ENCODE measurements around the gene TSPAN16. TPM values are rescaled to one million over a fixed set of nuclear protein-coding genes. Genes with fewer than 3 reads are reported as not detected.

TSPAN16 gene
- total RNA-seq, 4 donors from 2014 or later = not detected

- DNase-seq = no peak
- intact Hi-C loops (cut with DNase I; ENCODE audit: low total_unique reads) (no loop called here), in situ Hi-C loops (cut with MboI; ENCODE audit: low pct_ligation_motif_present in 1 of 4, low pct_unique_long_range_greater_than_20kb in 1 of 4, low sequenced_read_pairs in 3 of 4) (no loop called here)
- peaks cover 0 to 3% (median 1%) of the 10 kb centered on the region in 4 donors for H3K4me1 ChIP-seq
- H3K36me3 ChIP-seq = no peaks in the 10 kb centered on the region
- 88 to 98% methylated on average over 2 of the region's 2 CpGs for whole genome bisulfite sequencing, 2 donors (ENCODE audit: low coverage in 1 of 2)
- TF ChIP-seq POLR2A (IDR thresholded peaks at IDR 0.05) (no peak), EP300 (IDR thresholded peaks at IDR 0.05; ENCODE audit: low read depth) (no peak), CTCF (IDR thresholded peaks at IDR 0.05) (no peak), POLR2AphosphoS5 (IDR thresholded peaks at IDR 0.05) (no peak)
- H3K4me3 ChIP-seq = no peak overlapping the region
- H3K27ac ChIP-seq = no peak overlapping the region
- no peaks in the 10 kb centered on the region for H3K9me3 ChIP-seq
- H3K27me3 ChIP-seq = no peaks in the 10 kb centered on the region
Measured at GRCh38 chr19:11248852-11249251, 47.1 kb upstream of the TSPAN16 start.

GRCh38 chr19:11251217-11251616, 44.7 kb upstream of the TSPAN16 start:
- 89 to 99% methylated on average over 3 to 4 of the region's 4 CpGs for WGBS, 2 donors (ENCODE audit: low coverage in 1 of 2)
- no peak overlapping the region for H3K27ac ChIP-seq
- H3K4me1 ChIP-seq = no peaks in the 10 kb centered on the region
- TF ChIP-seq POLR2A (IDR thresholded peaks at IDR 0.05) = no peak
- TF ChIP-seq EP300 (IDR thresholded peaks at IDR 0.05; ENCODE audit: low read depth) = no peak
- TF ChIP-seq POLR2AphosphoS5 (IDR thresholded peaks at IDR 0.05) = no peak
- no peak for TF ChIP-seq CTCF (IDR thresholded peaks at IDR 0.05)
- H3K4me3 ChIP-seq = no peak overlapping the region
- in situ Hi-C loops (cut with MboI; ENCODE audit: low pct_ligation_motif_present in 1 of 4, low pct_unique_long_range_greater_than_20kb in 1 of 4, low sequenced_read_pairs in 3 of 4) = no loop called here
- DNase-seq = no peak
- H3K9me3 ChIP-seq = no peaks in the 10 kb centered on the region
- intact Hi-C loops (cut with DNase I; ENCODE audit: low total_unique reads) = no loop called here
- H3K36me3 ChIP-seq = no peaks in the 10 kb centered on the region
- H3K27me3 ChIP-seq = no peaks in the 10 kb centered on the region

GRCh38 chr19:11251650-11252314, 44.2 kb upstream of the TSPAN16 start:
- intact Hi-C loops (cut with DNase I; ENCODE audit: low total_unique reads) = no loop called here
- no peak for DNase-seq
- no peaks in the 10 kb centered on the region for H3K36me3 ChIP-seq

More at GRCh38 chr19:11251650-11252314, 44.2 kb upstream of the TSPAN16 start:
- 69 to 83% methylated on average over 1 to 11 of the region's 11 CpGs for WGBS, 2 donors (ENCODE audit: low coverage in 1 of 2)
- H3K27me3 ChIP-seq = no peaks in the 10 kb centered on the region
- no peak overlapping the region for H3K4me3 ChIP-seq
- TF ChIP-seq EP300 (IDR thresholded peaks at IDR 0.05; ENCODE audit: low read depth) (no peak), CTCF (IDR thresholded peaks at IDR 0.05) (no peak), POLR2A (IDR thresholded peaks at IDR 0.05) (no peak), POLR2AphosphoS5 (IDR thresholded peaks at IDR 0.05) (no peak)
- H3K9me3 ChIP-seq = no peaks in the 10 kb centered on the region
- no peak overlapping the region for H3K27ac ChIP-seq
- no peaks in the 10 kb centered on the region for H3K4me1 ChIP-seq
- in situ Hi-C loops (cut with MboI; ENCODE audit: low pct_ligation_motif_present in 1 of 4, low pct_unique_long_range_greater_than_20kb in 1 of 4, low sequenced_read_pairs in 3 of 4) = no loop called here
